ENCODE results near the gene ST6GAL1. TPM values are rescaled to one million over a fixed set of nuclear protein-coding genes. Genes with fewer than 3 reads are reported as not detected.

Gene ST6GAL1
- total and polyA plus RNA-seq, 2 of the 8 experiments (the other 6 are each of a cell fraction or from before 2014, with no cell fraction given) = 62.8 to 80.9 TPM

DNA sequence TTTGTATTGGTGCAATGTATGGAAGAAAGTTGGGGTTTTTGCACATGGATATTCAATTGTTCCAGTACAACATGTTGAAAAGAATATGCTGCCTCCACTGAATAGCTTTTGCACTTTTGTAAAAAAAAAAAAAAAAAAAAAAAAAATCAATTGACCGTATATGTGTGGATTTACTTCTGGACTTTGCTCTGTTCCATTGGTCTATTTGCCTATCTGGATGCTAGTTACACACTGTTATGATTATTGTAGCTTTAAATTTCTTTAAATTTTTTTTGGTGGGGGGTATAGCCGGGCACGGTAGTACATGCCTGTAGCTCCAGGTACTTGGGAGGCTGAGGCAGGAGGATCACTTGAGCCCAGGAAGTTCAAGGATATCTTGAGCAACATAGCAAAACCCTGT is 156.5 kb downstream of the ST6GAL1 start:
- Histone ChIP-seq H3K14ac (ENCODE audit: insufficient read length) (no peak overlapping the region), H3K27me3 (replicated peaks in 1 of 4; ENCODE audit: control insufficient read depth in 3 of 4, extremely low read depth in 1 of 4, insufficient read depth in 3 of 4, low read length in 3 of 4) (no peaks in the 10 kb centered on the region), H3K4ac (replicated peaks; ENCODE audit: insufficient read length, low read depth, low read length) (no peak overlapping the region), H3K79me1 (ENCODE audit: low read depth, low read length) (no peaks in the 10 kb centered on the region), H3K4me2 (ENCODE audit: insufficient read depth in 1 of 2, low read depth in 2 of 2, low read length in 2 of 2) (no peak overlapping the region), H4K8ac (ENCODE audit: extremely low read depth, insufficient read depth, low read length) (no peak overlapping the region), H2BK5ac (ENCODE audit: low read depth, low read length) (no peak overlapping the region), H2AK5ac (ENCODE audit: low read depth, low read length) (no peak overlapping the region), H2BK120ac (replicated peaks; ENCODE audit: low read depth, low read length) (no peak overlapping the region), H2BK12ac (ENCODE audit: low read depth, low read length) (no peak overlapping the region), H3K79me2 (ENCODE audit: control insufficient read depth in 1 of 2, insufficient read depth in 2 of 2, low read length in 2 of 2) (no peaks in the 10 kb centered on the region), H3K18ac (ENCODE audit: extremely low read depth, low read length) (no peak overlapping the region), H2BK20ac (ENCODE audit: low read length) (no peak overlapping the region), H3K4me1 (replicated peaks in 1 of 4; ENCODE audit: control insufficient read depth in 3 of 4, insufficient read depth in 4 of 4, low read length in 3 of 4) (peaks cover 0 to 3% (median 0%) of the 10 kb centered on the region in 4 experiments; a peak in 2 of 7 replicates), H2BK15ac (ENCODE audit: low read length) (no peak overlapping the region), H4K20me1 (replicated peaks in 1 of 2; ENCODE audit: control insufficient read depth in 1 of 2, insufficient read depth in 2 of 2, low read length in 2 of 2) (no peaks in the 10 kb centered on the region), H3K36me3 (ENCODE audit: control insufficient read depth in 2 of 4, insufficient read depth in 4 of 4, low read length in 3 of 4) (no peaks in the 10 kb centered on the region), H3K23ac (ENCODE audit: insufficient read length) (no peak overlapping the region), H4K5ac (ENCODE audit: insufficient read length, low read depth, low read length) (no peak overlapping the region), H3K9ac (replicated peaks in 1 of 4; ENCODE audit: extremely low read depth in 1 of 4, low read depth in 3 of 4, low read length in 3 of 4) (no peak overlapping the region), H3K23me2 (ENCODE audit: low read depth, low read length) (no peaks in the 10 kb centered on the region), H3K9me3 (ENCODE audit: insufficient read depth in 2 of 2, low read depth in 1 of 2, low read length in 1 of 2) (peaks cover 2 to 5% of the 10 kb centered on the region in 2 experiments; a peak in 3 of 4 replicates), H3K56ac (replicated peaks; ENCODE audit: insufficient read length, low read depth, low read length) (no peak overlapping the region), H3K4me3 (ENCODE audit: extremely low read depth in 1 of 4, insufficient read depth in 2 of 4, low read depth in 3 of 4, low read length in 4 of 4) (no peak overlapping the region), H3K27ac (ENCODE audit: low read depth, low read length) (no peak overlapping the region), H2AFZ (ENCODE audit: low read length) (no peak overlapping the region), H4K91ac (replicated peaks; ENCODE audit: insufficient read length, low read length) (no peak overlapping the region)
- POLR2A ChIA-PET (ENCODE audit: partially characterized antibody) = interaction anchor here (1.2 kb wide), 1 partner anchor 303 kb away, joined by 5 read pairs; the partner anchor contains the start of gene EIF4A2
- no peak for DNase-seq (ENCODE audit: low read depth in 1 of 2, low spot score in 2 of 2)
- TF ChIP-seq SP4 (IDR thresholded peaks at IDR 0.05; ENCODE audit: low read length) (no peak), SIRT6 (IDR thresholded peaks at IDR 0.05; ENCODE audit: low read length) (no peak), RFX5 (IDR thresholded peaks at IDR 0.05; ENCODE audit: borderline replicate concordance, low read depth, low read length) (no peak), SIX5 (IDR thresholded peaks at IDR 0.05; ENCODE audit: low read depth, low read length) (no peak), CEBPB (IDR thresholded peaks at IDR 0.05; ENCODE audit: low read depth, low read length) (no peak), SP1 (IDR thresholded peaks at IDR 0.05; ENCODE audit: low read depth, low read length) (no peak), SP2 (IDR thresholded peaks at IDR 0.05; ENCODE audit: low read length) (no peak), CHD2 (IDR thresholded peaks at IDR 0.05; ENCODE audit: low read length) (no peak), SUZ12 (IDR thresholded peaks at IDR 0.05; ENCODE audit: low read length) (no peak), NANOG (IDR thresholded peaks at IDR 0.05; ENCODE audit: insufficient read depth, low read depth, low read length, poor library complexity, severe bottlenecking) (no peak), CHD1 (IDR thresholded peaks at IDR 0.05; ENCODE audit: low read depth, low read length) (no peak)
- 93% methylated on average over 3 of the region's 3 CpGs; no CpG with 5 or more reads in 1 of the 2 experiments for WGBS, 2 experiments (ENCODE audit: extremely low coverage in 1 of 2, insufficient coverage in 1 of 2, insufficient read length in 1 of 2, insufficient replicate concordance in 2 of 2, low coverage in 1 of 2, low lambda C conversion rate in 2 of 2, missing lambda C conversion rate in 1 of 2)
- FAIRE-seq = no peak
- CTCF ChIA-PET (ENCODE audit: partially characterized antibody) = interaction anchor here (1.0 kb wide), 1 partner anchor 27 kb away, joined by 3 read pairs; no protein-coding TSS in a partner anchor

Data from H1 (cell line).